BJ (cell line): ENCODE measurements around the gene SPTBN2. TPM values are rescaled to one million over a fixed set of nuclear protein-coding genes. Genes with fewer than 3 reads are reported as not detected.

ENCODE experiments used
- CTCF ChIA-PET: fragments of 350-600 bp; formaldehyde crosslinking; extraction: SDS; loops from one replicate; lab custom pipeline; 2021; ENCODE audit warnings: antibody characterized with exemption, inconsistent platforms; lab: Yijun Ruan, JAX
- POLR2A ChIA-PET: fragments of 300-600 bp; sonication (Branson Sonifier 250); formaldehyde crosslinking; extraction: SDS; loops from one replicate; lab custom pipeline; 2021; ENCODE audit warnings: antibody characterized with exemption; lab: Charles Lee
- DNase-seq: peaks from one replicate; pipeline ENCODE4 v3.0.0-alpha.2; 2011; ENCODE audit warnings: low read depth
- H3K27me3 ChIP-seq: 2 replicates; pipeline ENCODE4 v1.6.0; 2011; ENCODE audit warnings: low read length; ENCODE audit not compliant: control insufficient read depth, insufficient read depth
- H3K36me3 ChIP-seq: 2 replicates; pipeline ENCODE4 v1.5.1; 2011; ENCODE audit warnings: low read length; ENCODE audit not compliant: control insufficient read depth, insufficient read depth
- H3K4me3 ChIP-seq: 2 replicates; pipeline ENCODE4 v1.5.1; 2011; ENCODE audit warnings: low read depth, mild to moderate bottlenecking, control low read depth, low read length
- polyA plus RNA-seq: library from polyadenylated mRNA; depleted of rRNA; stranded (reverse); fragments of >200 nt; gene quantifications from 2 replicates; pipeline ENCODE4 v1.2.3, GENCODE V29; 2011
- TF ChIP-seq, protein P1 (sequence below): IDR thresholded peaks from 2 replicates; pipeline ENCODE4 v1.5.1; 2011; ENCODE audit warnings: low read depth, mild to moderate bottlenecking, control low read depth, inconsistent platforms, low read length, moderate library complexity; ENCODE audit not compliant: insufficient read depth

SPTBN2 gene
- polyA plus RNA-seq, 1 experiment: 0.25 TPM

DNA sequence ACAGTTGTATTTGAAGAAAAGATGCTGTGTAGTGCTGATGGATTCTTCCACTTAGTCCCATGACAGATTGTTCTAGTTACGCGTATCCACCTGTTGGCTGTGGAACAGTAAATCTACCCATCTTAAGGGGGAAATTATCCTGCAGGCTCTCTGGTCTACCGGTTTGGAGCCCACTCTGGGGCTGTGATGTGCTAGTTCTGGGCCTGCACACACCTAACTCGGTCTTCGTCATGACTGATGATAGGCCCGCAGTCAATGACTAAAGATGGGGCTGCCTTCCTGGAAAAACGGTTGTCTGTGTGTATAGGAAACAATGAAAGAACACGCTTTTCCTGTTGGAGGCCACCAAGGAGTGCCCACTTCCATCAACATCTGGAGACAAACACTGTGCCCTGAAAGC lies 45.1 kb downstream of the SPTBN2 start:
- no peaks in the 10 kb centered on the region for H3K36me3 ChIP-seq
- H3K27me3 ChIP-seq: no peaks in the 10 kb centered on the region
- POLR2A ChIA-PET: no interaction called here
- no peak overlapping the region for H3K4me3 ChIP-seq
- TF ChIP-seq, protein P1, sequence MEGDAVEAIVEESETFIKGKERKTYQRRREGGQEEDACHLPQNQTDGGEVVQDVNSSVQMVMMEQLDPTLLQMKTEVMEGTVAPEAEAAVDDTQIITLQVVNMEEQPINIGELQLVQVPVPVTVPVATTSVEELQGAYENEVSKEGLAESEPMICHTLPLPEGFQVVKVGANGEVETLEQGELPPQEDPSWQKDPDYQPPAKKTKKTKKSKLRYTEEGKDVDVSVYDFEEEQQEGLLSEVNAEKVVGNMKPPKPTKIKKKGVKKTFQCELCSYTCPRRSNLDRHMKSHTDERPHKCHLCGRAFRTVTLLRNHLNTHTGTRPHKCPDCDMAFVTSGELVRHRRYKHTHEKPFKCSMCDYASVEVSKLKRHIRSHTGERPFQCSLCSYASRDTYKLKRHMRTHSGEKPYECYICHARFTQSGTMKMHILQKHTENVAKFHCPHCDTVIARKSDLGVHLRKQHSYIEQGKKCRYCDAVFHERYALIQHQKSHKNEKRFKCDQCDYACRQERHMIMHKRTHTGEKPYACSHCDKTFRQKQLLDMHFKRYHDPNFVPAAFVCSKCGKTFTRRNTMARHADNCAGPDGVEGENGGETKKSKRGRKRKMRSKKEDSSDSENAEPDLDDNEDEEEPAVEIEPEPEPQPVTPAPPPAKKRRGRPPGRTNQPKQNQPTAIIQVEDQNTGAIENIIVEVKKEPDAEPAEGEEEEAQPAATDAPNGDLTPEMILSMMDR: no peak
- CTCF ChIA-PET: no interaction called here
- DNase-seq: no peak

DNA sequence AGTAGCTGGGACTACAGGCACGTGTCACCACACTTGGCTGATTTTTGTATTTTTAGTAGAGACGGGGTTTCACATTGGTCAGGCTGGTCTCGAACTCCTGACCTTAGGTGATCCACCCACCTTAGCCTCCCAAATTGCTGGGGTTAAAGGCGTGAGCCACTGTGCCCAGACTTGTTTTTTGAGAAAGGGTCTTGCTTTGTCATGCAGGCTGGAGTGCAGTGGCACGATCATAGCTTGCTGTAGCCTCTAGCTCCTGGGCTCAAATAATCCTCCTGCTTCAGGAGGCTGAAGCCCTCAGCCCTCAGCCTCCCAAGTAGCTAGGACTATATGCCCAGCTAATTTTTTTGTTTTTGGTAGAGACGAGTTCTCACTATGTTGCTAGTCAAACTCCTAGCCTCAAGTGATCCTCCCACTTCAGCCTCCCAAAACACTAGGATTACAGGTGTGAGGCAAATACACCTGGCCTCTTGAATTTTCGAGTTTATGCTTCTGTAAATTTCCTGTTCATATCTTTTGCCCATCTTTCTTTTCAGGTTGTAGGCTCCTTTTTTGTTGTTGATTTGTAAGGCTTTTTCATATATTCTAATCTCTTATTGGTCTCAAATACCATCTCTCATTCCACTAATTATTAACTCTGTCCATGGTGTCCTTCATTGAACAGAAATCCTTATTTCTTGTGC lies 47.9 kb downstream of the SPTBN2 start:
- no peak overlapping the region for H3K4me3 ChIP-seq
- no peak for DNase-seq
- TF ChIP-seq, protein P1: no peak
- ChIA-PET CTCF (interaction anchor here (0.8 to 5.0 kb wide), 4 partner anchors 14 to 252 kb away, joined by 3 to 67 read pairs (median 4); partner anchors contain the start of gene CTSF), POLR2A (no interaction called here)
- no peaks in the 10 kb centered on the region for H3K36me3 ChIP-seq
- no peaks in the 10 kb centered on the region for H3K27me3 ChIP-seq

DNA sequence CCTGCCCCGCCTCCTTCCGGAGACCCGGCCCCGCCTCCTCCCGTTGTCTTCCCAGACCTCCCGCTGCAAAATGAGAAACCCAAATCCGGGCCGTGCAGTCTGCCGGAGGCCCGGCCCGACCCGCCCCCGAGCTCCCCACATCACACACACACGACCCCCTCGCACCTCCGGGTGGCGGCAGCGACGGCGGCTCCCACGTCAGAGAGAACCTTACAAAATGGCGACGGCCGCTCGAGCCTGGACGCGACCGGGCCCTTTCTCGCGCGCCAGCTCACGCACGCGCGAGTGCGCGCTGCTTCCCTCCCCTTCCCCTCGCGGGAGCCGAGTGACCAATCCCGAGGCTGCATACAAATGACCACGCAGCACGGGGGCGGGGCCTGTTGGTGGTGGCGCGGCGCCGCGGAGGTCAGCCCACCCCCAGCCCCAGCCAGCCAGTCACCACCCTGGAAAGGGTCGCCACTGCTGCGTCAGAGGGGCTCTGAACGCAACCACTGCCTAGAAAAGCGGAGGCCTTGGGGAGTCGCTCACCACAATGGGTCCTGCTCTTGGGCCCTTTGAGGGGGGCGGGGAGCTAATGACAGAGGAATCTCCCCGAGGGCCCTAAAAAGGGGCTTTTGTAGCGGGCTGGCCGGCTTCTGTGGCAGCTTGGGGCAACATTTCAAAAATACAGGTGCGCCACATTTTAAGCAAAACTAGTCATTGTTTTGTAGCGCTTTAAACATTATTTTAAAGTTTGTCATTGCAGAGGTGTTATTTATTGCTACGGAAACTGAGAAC lies 51.2 kb downstream of the SPTBN2 start, which contains the start of gene RBM4B:
RBM4B (minus strand) TSS at position 289 of the 777 bp plus-strand sequence. CDS start 808 bp downstream, outside the sequence.
- peak within 1 kb of the TSS; percentile 70 for H3K4me3 ChIP-seq
- TF ChIP-seq, protein P1: no peak
- H3K27me3 ChIP-seq: no peaks in the 10 kb centered on the region
- ChIA-PET CTCF (interaction anchor here (0.5 to 5.0 kb wide), 32 partner anchors 11 to 293 kb away, joined by 3 to 67 read pairs (median 7); partner anchors contain the start of genes ACTN3, CCDC87, CCS and CTSF), POLR2A (interaction anchor here (0.7 kb wide), 1 partner anchor 164 kb away, joined by 18 read pairs; no protein-coding TSS in a partner anchor)
- H3K36me3 ChIP-seq: no peaks in the 10 kb centered on the region
- DNase-seq: peak; percentile 51

DNA sequence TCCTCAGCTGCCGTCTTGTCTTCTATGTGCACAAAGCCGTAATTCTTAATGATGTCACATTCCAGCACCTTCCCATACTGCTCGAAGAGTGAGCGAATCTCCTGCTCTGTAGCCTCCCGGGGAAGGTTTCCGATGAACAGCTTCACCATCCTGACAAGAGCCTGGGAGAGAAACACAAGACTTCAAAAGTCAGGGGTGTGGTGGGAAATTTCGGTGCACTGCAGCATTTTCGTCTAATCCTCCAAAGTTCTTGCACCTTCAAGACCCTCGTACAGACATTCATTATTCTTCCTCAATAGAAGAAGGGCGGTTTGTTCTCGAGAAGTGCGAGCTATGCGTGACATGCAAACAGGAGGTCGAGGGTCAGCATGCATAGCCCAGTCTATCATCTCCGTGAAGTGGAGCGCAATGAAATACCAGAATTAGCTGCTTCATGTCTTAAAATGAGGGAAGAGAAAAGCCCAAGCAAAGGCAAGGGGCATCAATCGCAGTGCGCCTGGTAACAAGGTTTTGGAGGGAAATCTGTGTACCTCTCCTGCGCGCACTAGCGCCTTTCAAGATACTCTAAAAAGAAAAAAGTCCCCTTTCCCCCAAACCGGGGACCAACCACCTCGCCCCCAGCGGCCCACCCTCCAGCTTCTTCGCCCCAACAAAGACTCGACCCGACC lies 52.0 kb downstream of the SPTBN2 start:
- CTCF ChIA-PET: interaction anchor here (0.5 to 5.0 kb wide), 16 partner anchors 11 to 246 kb away, joined by 3 to 67 read pairs (median 8); partner anchors contain the start of genes CCDC87, CCS, CTSF and DPP3
- TF ChIP-seq, protein P1: no peak
- POLR2A ChIA-PET: interaction anchor here (0.5 kb wide), 1 partner anchor 211 kb away, joined by 7 read pairs; the partner anchor contains the start of gene PELI3

More for the DNA sequence above, 52.0 kb downstream of the SPTBN2 start:
- H3K36me3 ChIP-seq: no peaks in the 10 kb centered on the region
- H3K27me3 ChIP-seq: no peaks in the 10 kb centered on the region
- peak overlapping the region; percentile 70 for H3K4me3 ChIP-seq
- DNase-seq: no peak
